OCI-LY3 (cell line): Measurements from ENCODE around the gene AKR1B15.

ENCODE experiments used
- EZH2phosphoT487 ChIP-seq: fragments of 200-600 bp; shearing (Covaris generic); IDR thresholded peaks from 2 replicates; pipeline ENCODE4 v1.6.1; 2018; ENCODE audit warnings: antibody characterized with exemption, mixed run types, low read depth
- TF ChIP-seq, protein P1 (sequence below): fragments of 200-600, 300-600 bp; sonication (generic); IDR thresholded peaks from 2 replicates; pipeline ENCODE4 v1.5.1; 2014; ENCODE audit warnings: antibody characterized with exemption, low read length, low read depth

DNA sequence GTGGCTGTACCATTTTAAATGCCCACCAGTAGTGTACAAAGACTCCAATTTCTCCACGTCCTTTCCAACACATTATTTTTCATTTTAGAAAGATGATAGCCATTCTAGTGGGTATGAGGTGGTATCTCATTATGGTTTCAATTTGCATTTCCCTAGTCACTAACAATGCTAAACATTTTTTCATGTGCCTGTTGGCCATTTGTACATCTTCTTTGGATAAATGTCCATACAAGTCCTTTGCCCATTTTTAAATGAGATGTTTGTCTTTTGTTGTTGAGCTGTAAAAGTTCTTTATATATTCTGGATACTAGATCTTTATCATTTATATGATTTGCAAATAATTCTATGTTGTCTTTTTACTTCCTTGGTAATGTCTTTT is 78.9 kb downstream of the AKR1B15 start:
- TF ChIP-seq, protein P1, sequence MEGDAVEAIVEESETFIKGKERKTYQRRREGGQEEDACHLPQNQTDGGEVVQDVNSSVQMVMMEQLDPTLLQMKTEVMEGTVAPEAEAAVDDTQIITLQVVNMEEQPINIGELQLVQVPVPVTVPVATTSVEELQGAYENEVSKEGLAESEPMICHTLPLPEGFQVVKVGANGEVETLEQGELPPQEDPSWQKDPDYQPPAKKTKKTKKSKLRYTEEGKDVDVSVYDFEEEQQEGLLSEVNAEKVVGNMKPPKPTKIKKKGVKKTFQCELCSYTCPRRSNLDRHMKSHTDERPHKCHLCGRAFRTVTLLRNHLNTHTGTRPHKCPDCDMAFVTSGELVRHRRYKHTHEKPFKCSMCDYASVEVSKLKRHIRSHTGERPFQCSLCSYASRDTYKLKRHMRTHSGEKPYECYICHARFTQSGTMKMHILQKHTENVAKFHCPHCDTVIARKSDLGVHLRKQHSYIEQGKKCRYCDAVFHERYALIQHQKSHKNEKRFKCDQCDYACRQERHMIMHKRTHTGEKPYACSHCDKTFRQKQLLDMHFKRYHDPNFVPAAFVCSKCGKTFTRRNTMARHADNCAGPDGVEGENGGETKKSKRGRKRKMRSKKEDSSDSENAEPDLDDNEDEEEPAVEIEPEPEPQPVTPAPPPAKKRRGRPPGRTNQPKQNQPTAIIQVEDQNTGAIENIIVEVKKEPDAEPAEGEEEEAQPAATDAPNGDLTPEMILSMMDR = no peak
- TF ChIP-seq EZH2phosphoT487 = no peak
